ENCODE data around the gene FBN2. TPM values are rescaled to one million over a fixed set of nuclear protein-coding genes. Genes with fewer than 3 reads are reported as not detected.
"Not testable (repeated sequence)": the region's sequence is repeated elsewhere in the genome, so short reads cannot be mapped to it uniquely, and the experiment has no call there.

Gene FBN2
- total RNA-seq, 1 donor from 2014 or later: 0.58 TPM

DNA sequence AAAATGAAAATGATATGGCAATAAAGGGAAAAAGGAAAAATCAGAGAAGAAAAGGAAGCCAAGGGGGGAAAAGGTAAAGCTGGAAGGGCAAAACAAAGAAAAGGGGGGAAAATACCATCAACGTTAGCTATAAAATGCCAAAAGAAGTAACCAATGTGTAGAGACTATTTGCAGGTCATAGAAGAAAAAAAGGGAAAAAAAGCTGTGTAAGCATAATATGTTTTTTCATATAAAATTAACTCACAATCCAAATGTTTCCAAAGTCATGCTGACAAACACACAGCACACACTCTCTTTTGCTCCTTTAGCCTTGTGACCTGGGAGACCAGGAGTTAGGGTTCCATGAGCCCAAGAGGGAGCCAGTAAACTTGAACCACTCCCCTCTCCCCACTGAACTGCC is 18.2 kb downstream of the FBN2 start:
- no peaks in the 10 kb centered on the region for H3K27me3 ChIP-seq
- DNase-seq (no peak), ATAC-seq (no peak)
- no peaks in the 10 kb centered on the region for H3K36me3 ChIP-seq
- H3K27ac ChIP-seq: no peak overlapping the region
- TF ChIP-seq, protein P1, sequence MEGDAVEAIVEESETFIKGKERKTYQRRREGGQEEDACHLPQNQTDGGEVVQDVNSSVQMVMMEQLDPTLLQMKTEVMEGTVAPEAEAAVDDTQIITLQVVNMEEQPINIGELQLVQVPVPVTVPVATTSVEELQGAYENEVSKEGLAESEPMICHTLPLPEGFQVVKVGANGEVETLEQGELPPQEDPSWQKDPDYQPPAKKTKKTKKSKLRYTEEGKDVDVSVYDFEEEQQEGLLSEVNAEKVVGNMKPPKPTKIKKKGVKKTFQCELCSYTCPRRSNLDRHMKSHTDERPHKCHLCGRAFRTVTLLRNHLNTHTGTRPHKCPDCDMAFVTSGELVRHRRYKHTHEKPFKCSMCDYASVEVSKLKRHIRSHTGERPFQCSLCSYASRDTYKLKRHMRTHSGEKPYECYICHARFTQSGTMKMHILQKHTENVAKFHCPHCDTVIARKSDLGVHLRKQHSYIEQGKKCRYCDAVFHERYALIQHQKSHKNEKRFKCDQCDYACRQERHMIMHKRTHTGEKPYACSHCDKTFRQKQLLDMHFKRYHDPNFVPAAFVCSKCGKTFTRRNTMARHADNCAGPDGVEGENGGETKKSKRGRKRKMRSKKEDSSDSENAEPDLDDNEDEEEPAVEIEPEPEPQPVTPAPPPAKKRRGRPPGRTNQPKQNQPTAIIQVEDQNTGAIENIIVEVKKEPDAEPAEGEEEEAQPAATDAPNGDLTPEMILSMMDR (IDR thresholded peaks at IDR 0.05): no peak
- no peak overlapping the region for H3K4me3 ChIP-seq
- intact Hi-C loops (cut with DNase I): no loop called here
- H3K4me1 ChIP-seq: no peaks in the 10 kb centered on the region
- H3K9me3 ChIP-seq: no peaks in the 10 kb centered on the region

DNA sequence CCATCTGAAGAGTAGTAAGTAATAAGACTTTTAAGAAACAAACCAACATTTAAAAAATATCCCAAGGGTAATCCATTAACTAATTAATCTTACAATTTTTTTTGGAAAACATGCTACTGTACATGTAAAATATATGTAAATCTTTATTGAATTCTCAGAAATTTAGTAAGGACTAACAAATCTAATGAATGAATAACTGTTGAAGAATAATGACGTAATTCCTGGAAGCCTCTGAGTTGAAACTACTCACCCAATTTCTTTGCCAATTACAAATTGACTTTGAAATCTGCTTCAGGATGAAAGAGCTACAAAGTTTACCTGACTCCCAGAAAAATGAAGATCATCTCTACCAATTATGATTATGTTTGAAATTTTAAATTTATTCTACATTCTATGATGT is 21.1 kb downstream of the FBN2 start:
- ATAC-seq: no peak
- H3K27me3 ChIP-seq: no peaks in the 10 kb centered on the region
- TF ChIP-seq, protein P1 (IDR thresholded peaks at IDR 0.05): no peak
- H3K9me3 ChIP-seq: no peaks in the 10 kb centered on the region
- intact Hi-C loops (cut with DNase I): no loop called here
- no peaks in the 10 kb centered on the region for H3K36me3 ChIP-seq
- no peak overlapping the region for H3K4me3 ChIP-seq
- H3K4me1 ChIP-seq: no peaks in the 10 kb centered on the region
- no peak overlapping the region for H3K27ac ChIP-seq
- DNase-seq: no peak

- DNase-seq (no peak), ATAC-seq (no peak)
- intact Hi-C loops (cut with DNase I): no loop called here
These were observed 24.2 kb downstream of the FBN2 start for GRCh38 chr5:128513806-128514205.

GRCh38 chr5:128512894-128513293 is 25.2 kb downstream of the FBN2 start:
- TF ChIP-seq, protein P1 (IDR thresholded peaks at IDR 0.05): no peak

More at GRCh38 chr5:128513806-128514205, 24.2 kb downstream of the FBN2 start:
- no peak overlapping the region for H3K27ac ChIP-seq
- TF ChIP-seq, protein P1 (IDR thresholded peaks at IDR 0.05): no peak
- H3K9me3 ChIP-seq: no peaks in the 10 kb centered on the region
- H3K4me1 ChIP-seq: no peaks in the 10 kb centered on the region
- no peak overlapping the region for H3K4me3 ChIP-seq
- no peaks in the 10 kb centered on the region for H3K36me3 ChIP-seq
- H3K27me3 ChIP-seq: no peaks in the 10 kb centered on the region

DNA sequence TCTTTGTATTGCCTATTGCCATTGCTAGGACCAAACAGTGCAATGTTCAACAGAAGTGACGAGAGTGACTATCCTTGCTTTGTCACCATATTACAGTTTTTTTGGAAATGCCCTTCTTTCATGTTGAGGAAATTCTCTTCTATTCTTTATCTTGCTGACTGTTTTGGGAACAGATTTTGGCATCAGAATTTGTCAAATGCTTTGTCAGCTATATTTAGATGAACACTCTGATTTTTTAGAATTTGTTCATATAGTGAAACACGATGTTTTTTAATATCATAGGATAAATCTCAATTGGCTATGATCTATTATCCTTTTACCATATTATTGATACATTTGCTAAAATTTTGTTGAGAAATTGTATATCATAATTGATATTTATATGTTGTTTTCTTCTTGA is 31.4 kb downstream of the FBN2 start:
- TF ChIP-seq, protein P1 (IDR thresholded peaks at IDR 0.05): no peak
- no peaks in the 10 kb centered on the region for H3K9me3 ChIP-seq
- ATAC-seq: no peak
- H3K36me3 ChIP-seq: no peaks in the 10 kb centered on the region
- intact Hi-C loops (cut with DNase I): no loop called here
- DNase-seq: no peak
- no peak overlapping the region for H3K4me3 ChIP-seq
- no peaks in the 10 kb centered on the region for H3K27me3 ChIP-seq
- no peak overlapping the region for H3K27ac ChIP-seq
- no peaks in the 10 kb centered on the region for H3K4me1 ChIP-seq

More at GRCh38 chr5:128512894-128513293, 25.2 kb downstream of the FBN2 start:
- intact Hi-C loops (cut with DNase I): no loop called here
- no peaks in the 10 kb centered on the region for H3K4me1 ChIP-seq
- H3K27me3 ChIP-seq: no peaks in the 10 kb centered on the region
- H3K9me3 ChIP-seq: no peaks in the 10 kb centered on the region
- DNase-seq (no peak), ATAC-seq (no peak)
- no peaks in the 10 kb centered on the region for H3K36me3 ChIP-seq
- no peak overlapping the region for H3K27ac ChIP-seq
- H3K4me3 ChIP-seq: no peak overlapping the region

DNA sequence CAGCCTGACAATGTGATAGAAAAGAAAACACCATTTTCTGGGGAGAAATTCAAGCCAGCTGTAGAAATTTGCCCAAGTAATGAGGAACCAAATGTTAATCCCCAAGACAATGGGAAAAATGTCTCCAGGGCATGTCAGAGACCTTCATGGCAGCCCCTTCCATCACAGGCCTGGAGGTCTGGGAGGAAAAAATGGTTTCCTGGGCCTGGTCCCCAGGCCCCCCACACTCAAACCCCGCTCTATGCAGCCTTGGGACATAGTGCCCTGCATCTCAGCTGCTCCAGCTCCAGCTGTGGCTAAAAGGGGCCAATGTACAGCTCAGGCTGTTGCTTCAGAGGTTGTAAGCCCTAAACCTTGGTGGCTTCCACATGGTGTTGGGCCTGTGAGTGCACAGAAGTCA is 34.3 kb downstream of the FBN2 start:
- DNase-seq; H3K27ac ChIP-seq; H3K4me3 ChIP-seq; H3K36me3 ChIP-seq; ATAC-seq; H3K27me3 ChIP-seq; intact Hi-C loops (cut with DNase I); H3K4me1 ChIP-seq; H3K9me3 ChIP-seq: not testable (repeated sequence)

Data from upper lobe of right lung (tissue), 1 donor.